NCI-H2107 treated with DMSO at 0.1 percent for 48 hours (cell line): ENCODE results near the gene PTPN6.
A peak's percentile ranks its signal among the peaks of the same experiment; 100 is the strongest.

Experiments used
- DNase-seq: peaks from one replicate; lab custom pipeline; 2025; ENCODE audit not compliant: unreplicated experiment; lab: John Stamatoyannopoulos, UW

The PTPN6 gene

GRCh38 chr12:6938353-6939190 lies 12.6 kb upstream of the PTPN6 start:
- DNase-seq, result no peak

GRCh38 chr12:6939191-6939540 lies 12.0 kb upstream of the PTPN6 start:
- DNase-seq, result no peak

GRCh38 chr12:6941267-6941666 lies 9.9 kb upstream of the PTPN6 start:
- no peak for DNase-seq

GRCh38 chr12:6941782-6942181 lies 9.4 kb upstream of the PTPN6 start:
- DNase-seq, result no peak

- DNase-seq, result no peak
These were observed 8.9 kb upstream of the PTPN6 start for GRCh38 chr12:6942331-6942665.

- DNase-seq, result peak; percentile 99
These were observed 7.8 kb upstream of the PTPN6 start for GRCh38 chr12:6943389-6943721.

- DNase-seq, result peak; percentile 99
These were observed 7.3 kb upstream of the PTPN6 start, which contains the start of the genes C12orf57 and RNU7-1 for GRCh38 chr12:6943722-6944380. Gene C12orf57 (plus strand): TSS chr12:6944022. CDS start chr12:6944122, 100 bp downstream. Gene RNU7-1 (plus strand): TSS chr12:6943816.

- peak; percentile 94 for DNase-seq
These were observed 6.6 kb upstream of the PTPN6 start for GRCh38 chr12:6944381-6945186.

- DNase-seq, result no peak
These were observed 5.5 kb upstream of the PTPN6 start for GRCh38 chr12:6945613-6946012.

- DNase-seq, result peak; percentile 94
These were observed 4.9 kb upstream of the PTPN6 start for GRCh38 chr12:6946033-6946919.

- DNase-seq, result no peak
These were observed 4.2 kb upstream of the PTPN6 start for GRCh38 chr12:6946920-6947374.

- no peak for DNase-seq
These were observed 3.5 kb upstream of the PTPN6 start for GRCh38 chr12:6947615-6948014.

- no peak for DNase-seq
These were observed 2.1 kb upstream of the PTPN6 start for GRCh38 chr12:6948873-6949594.

GRCh38 chr12:6950401-6950801 lies 755 bp upstream of the PTPN6 start:
- DNase-seq, result no peak

- no peak for DNase-seq
These were observed 480 bp downstream of the PTPN6 start for GRCh38 chr12:6951551-6952120.

- no peak for DNase-seq
These were observed 1.1 kb downstream of the PTPN6 start for GRCh38 chr12:6952121-6952862.

- DNase-seq, result no peak
These were observed 1.8 kb downstream of the PTPN6 start for GRCh38 chr12:6952863-6953441.

- DNase-seq, result no peak
These were observed 2.5 kb downstream of the PTPN6 start for GRCh38 chr12:6953442-6954315.
